H1 (cell line): ENCODE results near the gene NTN1. TPM values are rescaled to one million over a fixed set of nuclear protein-coding genes. Genes with fewer than 3 reads are reported as not detected.

ENCODE experiments used
- CTCF ChIA-PET: fragments of 300-600 bp; sonication (Branson Sonifier 250); formaldehyde crosslinking; loops from one replicate; lab custom pipeline; 2021; ENCODE audit not compliant: partially characterized antibody; lab: Charles Lee
- POLR2A ChIA-PET: fragments of 300-600 bp; sonication (Branson Sonifier 250); formaldehyde crosslinking; loops from one replicate; lab custom pipeline; 2021; ENCODE audit warnings: inconsistent platforms; ENCODE audit not compliant: partially characterized antibody; lab: Charles Lee
- DNase-seq, 2 experiments: peaks; one replicate each; pipeline versions ENCODE4 v3.0.0 to v3.0.0-alpha.2; 2010 to 2022; ENCODE audit warnings: low spot score in 2 of 2, low read depth in 1 of 2, mixed read lengths in 1 of 2
- FAIRE-seq: peaks from 2 replicates; lab custom pipeline; 2011; peaks lifted over from hg19 to GRCh38; lab: Jason Lieb, UNC
- H2AFZ ChIP-seq: 2 replicates; pipeline ENCODE4 v1.8.1; 2012; ENCODE audit warnings: low read length, inconsistent platforms
- H2AK5ac ChIP-seq: 2 replicates; pipeline ENCODE4 v1.6.1; 2013; ENCODE audit warnings: low read depth, low read length
- H2BK120ac ChIP-seq: replicated peaks from 2 replicates; pipeline ENCODE3; 2013; ENCODE audit warnings: low read depth, low read length, inconsistent platforms
- H2BK12ac ChIP-seq: 2 replicates; pipeline ENCODE4 v1.6.1; 2013; ENCODE audit warnings: low read depth, low read length
- H2BK15ac ChIP-seq: 2 replicates; pipeline ENCODE4 v1.6.1; 2013; ENCODE audit warnings: low read length
- H2BK20ac ChIP-seq: 2 replicates; pipeline ENCODE4 v1.6.1; 2013; ENCODE audit warnings: low read length
- H2BK5ac ChIP-seq: 2 replicates; pipeline ENCODE4 v1.6.1; 2013; ENCODE audit warnings: low read depth, low read length
- H3K14ac ChIP-seq: 2 replicates; pipeline ENCODE4 v1.6.1; 2013; ENCODE audit warnings: inconsistent platforms; ENCODE audit not compliant: insufficient read length
- H3K18ac ChIP-seq: 2 replicates; pipeline ENCODE4 v1.6.1; 2013; ENCODE audit warnings: low read length; ENCODE audit errors: extremely low read depth
- H3K23ac ChIP-seq: 2 replicates; pipeline ENCODE4 v1.6.1; 2013; ENCODE audit warnings: inconsistent platforms; ENCODE audit not compliant: insufficient read length
- H3K23me2 ChIP-seq: 2 replicates; pipeline ENCODE4 v1.6.1; 2013; ENCODE audit warnings: low read depth, low read length
- H3K27ac ChIP-seq: 2 replicates; pipeline ENCODE4 v1.6.1; 2011; ENCODE audit warnings: low read depth, low read length, inconsistent platforms
- H3K27me3 ChIP-seq, 4 experiments: replicated peaks in 1 of 4; 1 replicate in 1 of 4; 2 replicates in 3 of 4; pipeline versions ENCODE4 v1.6.1 to v1.8.1; 2011 to 2013; ENCODE audit warnings: low read length in 3 of 4, mild to moderate bottlenecking in 3 of 4, inconsistent platforms in 2 of 4, mixed read lengths in 2 of 4, moderate library complexity in 1 of 4; ENCODE audit not compliant: control insufficient read depth in 3 of 4, insufficient read depth in 3 of 4; ENCODE audit errors: extremely low read depth in 1 of 4
- H3K36me3 ChIP-seq, 4 experiments: 2 replicates each; pipeline versions ENCODE4 v1.6.1 to v1.8.1; 2011 to 2013; ENCODE audit warnings: mild to moderate bottlenecking in 4 of 4, low read length in 3 of 4, moderate library complexity in 2 of 4, control low read depth in 1 of 4, inconsistent platforms in 1 of 4; ENCODE audit not compliant: insufficient read depth in 4 of 4, control insufficient read depth in 2 of 4
- H3K4ac ChIP-seq: replicated peaks from 2 replicates; pipeline ENCODE3; 2013; ENCODE audit warnings: low read length, low read depth, mixed read lengths, inconsistent platforms; ENCODE audit not compliant: insufficient read length
- H3K4me1 ChIP-seq, 4 experiments: replicated peaks in 1 of 4; 1 replicate in 1 of 4; 2 replicates in 3 of 4; pipeline versions ENCODE4 v1.6.1 to v1.8.1; 2011 to 2013; ENCODE audit warnings: low read length in 3 of 4, inconsistent platforms in 2 of 4, mixed read lengths in 1 of 4; ENCODE audit not compliant: insufficient read depth in 4 of 4, control insufficient read depth in 3 of 4
- H3K4me2 ChIP-seq, 2 experiments: 2 replicates each; pipeline versions ENCODE4 v1.6.1 to v1.8.1; 2011 to 2013; ENCODE audit warnings: low read depth in 2 of 2, low read length in 2 of 2, control low read depth in 1 of 2, inconsistent platforms in 1 of 2, mild to moderate bottlenecking in 1 of 2; ENCODE audit not compliant: insufficient read depth in 1 of 2
- H3K4me3 ChIP-seq, 4 experiments: fragments of 200-600, 300-600 bp in 1 of 4; sonication (generic), shearing (Covaris generic), sonication (Bioruptor Twin) in 1 of 4; 2 replicates each; pipeline versions ENCODE4 v1.5.1 to v1.8.1; 2011 to 2016; ENCODE audit warnings: low read length in 4 of 4, low read depth in 3 of 4, control low read depth in 2 of 4, inconsistent platforms in 2 of 4, mild to moderate bottlenecking in 2 of 4, mixed read lengths in 1 of 4, moderate library complexity in 1 of 4; ENCODE audit not compliant: insufficient read depth in 2 of 4; ENCODE audit errors: extremely low read depth in 1 of 4
- H3K56ac ChIP-seq: replicated peaks from 2 replicates; pipeline ENCODE3; 2013; ENCODE audit warnings: low read depth, mild to moderate bottlenecking, mixed read lengths, low read length, inconsistent platforms; ENCODE audit not compliant: insufficient read length
- H3K79me1 ChIP-seq: 2 replicates; pipeline ENCODE4 v1.6.1; 2013; ENCODE audit warnings: low read depth, low read length, control low read depth
- H3K79me2 ChIP-seq, 2 experiments: 2 replicates each; pipeline versions ENCODE4 v1.6.1 to v1.8.1; 2012 to 2013; ENCODE audit warnings: low read length in 2 of 2, mild to moderate bottlenecking in 2 of 2, inconsistent platforms in 1 of 2; ENCODE audit not compliant: insufficient read depth in 2 of 2, control insufficient read depth in 1 of 2
- H3K9ac ChIP-seq, 4 experiments: replicated peaks in 1 of 4; 1 replicate in 1 of 4; 2 replicates in 3 of 4; pipeline versions ENCODE4 v1.6.1 to v1.8.1; 2011 to 2013; ENCODE audit warnings: low read depth in 3 of 4, low read length in 3 of 4, control low read depth in 2 of 4, mild to moderate bottlenecking in 2 of 4, moderate library complexity in 2 of 4, inconsistent platforms in 1 of 4; ENCODE audit errors: extremely low read depth in 1 of 4
- H3K9me3 ChIP-seq, 2 experiments: 2 replicates each; pipeline versions ENCODE4 v1.6.1 to v1.8.1; 2012 to 2013; ENCODE audit warnings: mild to moderate bottlenecking in 2 of 2, moderate library complexity in 2 of 2, control low read depth in 1 of 2, inconsistent platforms in 1 of 2, low read depth in 1 of 2, low read length in 1 of 2, mixed read lengths in 1 of 2; ENCODE audit not compliant: insufficient read depth in 2 of 2
- H4K20me1 ChIP-seq, 2 experiments: replicated peaks in 1 of 2; 2 replicates each; pipeline versions ENCODE3 to v1.8.1; 2011 to 2013; ENCODE audit warnings: inconsistent platforms in 2 of 2, low read length in 2 of 2, mild to moderate bottlenecking in 1 of 2; ENCODE audit not compliant: insufficient read depth in 2 of 2, control insufficient read depth in 1 of 2
- H4K5ac ChIP-seq: 2 replicates; pipeline ENCODE4 v1.6.1; 2013; ENCODE audit warnings: low read length, low read depth, mixed read lengths, inconsistent platforms; ENCODE audit not compliant: insufficient read length
- H4K8ac ChIP-seq: 2 replicates; pipeline ENCODE4 v1.8.0; 2013; ENCODE audit warnings: mild to moderate bottlenecking, moderate library complexity, low read length, inconsistent platforms; ENCODE audit not compliant: insufficient read depth; ENCODE audit errors: extremely low read depth
- H4K91ac ChIP-seq: replicated peaks from 2 replicates; pipeline ENCODE3; 2013; ENCODE audit warnings: low read length, mixed read lengths, inconsistent platforms; ENCODE audit not compliant: insufficient read length
- ASH2L ChIP-seq: fragments of 200-600, 300-600 bp; sonication (generic); IDR thresholded peaks from one replicate; pipeline ENCODE4 v1.7.1; 2017; ENCODE audit warnings: low read length
- CBX5 ChIP-seq: fragments of 300-800, 300-1000 bp; sonication (generic); IDR thresholded peaks from 2 replicates; pipeline ENCODE4 v1.7.1; 2016; ENCODE audit warnings: antibody characterized with exemption, low read length, low read depth
- EP300 ChIP-seq, 2 experiments: IDR thresholded peaks; 1 replicate in 1 of 2; 2 replicates in 1 of 2; pipeline ENCODE4 v1.6.1; 2011 to 2012; ENCODE audit warnings: low read depth in 2 of 2, low read length in 2 of 2, mild to moderate bottlenecking in 2 of 2, borderline replicate concordance in 1 of 2, inconsistent platforms in 1 of 2, moderate library complexity in 1 of 2
- FOSL1 ChIP-seq: IDR thresholded peaks from 2 replicates; pipeline ENCODE4 v1.6.1; 2011; ENCODE audit warnings: mild to moderate bottlenecking, low read depth, low read length, moderate library complexity; ENCODE audit not compliant: insufficient read depth
- POLR2AphosphoS5 ChIP-seq: IDR thresholded peaks from 2 replicates; pipeline ENCODE4 v1.6.1; 2011; ENCODE audit warnings: low read depth, low read length
- SP1 ChIP-seq: IDR thresholded peaks from 2 replicates; pipeline ENCODE4 v1.6.1; 2011; ENCODE audit warnings: low read depth, low read length
- TAF1 ChIP-seq: IDR thresholded peaks from 2 replicates; pipeline ENCODE4 v1.6.1; 2011; ENCODE audit warnings: mild to moderate bottlenecking, low read depth, low read length
- TCF12 ChIP-seq: IDR thresholded peaks from 2 replicates; pipeline ENCODE4 v1.6.1; 2011; ENCODE audit warnings: low read depth, mild to moderate bottlenecking, low read length
- whole genome bisulfite sequencing, 2 experiments: shearing (Covaris generic) in 1 of 2; methylation state at CpG; one replicate each; pipeline versions ENCODE4 v1.1.6 to v1.1.7; 2013 to 2015; ENCODE audit warnings: low lambda C conversion rate in 2 of 2, mixed read lengths in 2 of 2, inconsistent platforms in 1 of 2, low coverage in 1 of 2, missing lambda C conversion rate in 1 of 2; ENCODE audit not compliant: insufficient replicate concordance in 2 of 2, insufficient coverage in 1 of 2, insufficient read length in 1 of 2; ENCODE audit errors: extremely low coverage in 1 of 2, missing lambda C conversion rate in 1 of 2; 5-methylcytosine and 5-hydroxymethylcytosine counted together
- polyA plus RNA-seq, 7 experiments: library from polyadenylated mRNA; depleted of rRNA in 3 of 7; stranded (reverse) in 5 of 7; unstranded in 2 of 7; fragments of >200 nt in 5 of 7; fragments of 200-250 nt in 2 of 7; gene quantifications; 1 replicate in 5 of 7; 2 replicates in 1 of 7; 4 replicates in 1 of 7; pipeline versions ENCODE4 v1.2.1 to v1.2.3, GENCODE V29; 2011 to 2013; ENCODE audit warnings: missing spikeins in 2 of 7, mixed read lengths in 2 of 7
- total RNA-seq: library from RNA; stranded (reverse); fragmentation: NEBNext Ultra II Directional; extraction: Animal tissue kit (Norgen Biotek cat#: 25700); gene quantifications from 2 replicates; pipeline ENCODE4 v1.2.1, GENCODE V29; 2021
- TF ChIP-seq, protein P1 (sequence below): IDR thresholded peaks from 2 replicates; pipeline ENCODE4 v1.6.1; 2012; ENCODE audit warnings: inconsistent platforms
- TF ChIP-seq, protein P2 (sequence below): IDR thresholded peaks from 2 replicates; pipeline ENCODE4 v1.6.1; 2011; ENCODE audit warnings: low read length, improper control_type of control experiment

Gene NTN1
- total and polyA plus RNA-seq, 2 of the 8 experiments (the other 6 are each of a cell fraction or from before 2014, with no cell fraction given) = 2.0 to 2.3 TPM

DNA sequence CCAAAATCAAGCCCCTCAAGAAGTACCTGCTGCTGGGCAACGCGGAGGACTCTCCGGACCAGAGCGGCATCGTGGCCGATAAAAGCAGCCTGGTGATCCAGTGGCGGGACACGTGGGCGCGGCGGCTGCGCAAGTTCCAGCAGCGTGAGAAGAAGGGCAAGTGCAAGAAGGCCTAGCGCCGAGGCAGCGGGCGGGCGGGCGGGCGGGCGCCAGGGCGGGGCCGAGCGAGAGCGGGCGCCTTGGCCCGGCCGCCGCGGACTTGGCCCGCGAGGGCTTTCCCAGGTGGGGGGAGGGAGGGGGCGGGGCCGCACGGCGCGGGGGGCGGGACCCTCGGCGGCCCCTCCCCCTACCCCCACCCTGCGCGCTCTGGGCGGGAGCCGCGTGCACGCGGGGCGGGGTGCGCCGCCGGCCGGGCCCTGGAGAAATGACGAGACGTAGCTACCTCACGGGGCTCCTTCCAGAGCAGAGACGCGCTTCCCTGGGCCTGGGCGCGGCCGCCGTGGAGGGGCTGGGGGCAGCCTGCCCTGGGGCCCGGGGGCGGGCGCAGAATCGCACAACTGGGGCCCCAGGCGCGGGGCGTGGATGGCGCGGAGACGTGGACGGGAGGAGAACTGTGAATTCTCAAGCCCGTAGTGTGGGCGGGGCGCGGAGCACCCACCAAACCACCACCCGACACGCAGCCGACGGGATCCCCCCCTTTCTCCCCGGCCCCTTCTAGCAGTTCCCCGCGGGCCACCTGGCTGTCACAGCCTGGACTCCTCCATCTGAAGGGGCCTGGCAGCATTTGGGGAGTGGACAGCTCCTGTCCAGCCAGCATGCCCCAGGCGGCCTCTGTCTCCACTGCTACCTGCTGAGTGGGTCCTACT is 218.7 kb downstream of the NTN1 start:
- peak overlapping the region in 1 of 4 experiments; percentile 14; a peak in 2 of 7 replicates for H3K9ac ChIP-seq
- H3K36me3 ChIP-seq = no peaks in the 10 kb centered on the region
- no peak overlapping the region for H4K5ac ChIP-seq
- H4K20me1 ChIP-seq = no peaks in the 10 kb centered on the region
- H4K91ac ChIP-seq = peak overlapping the region; percentile 28
- no peak overlapping the region for H2BK5ac ChIP-seq
- H2BK120ac ChIP-seq = no peak overlapping the region
- no peaks in the 10 kb centered on the region for H3K9me3 ChIP-seq
- H2BK20ac ChIP-seq = no peak overlapping the region
- H3K4ac ChIP-seq = no peak overlapping the region
- no peak overlapping the region for H2BK15ac ChIP-seq
- no peak overlapping the region for H3K27ac ChIP-seq
- peaks cover 3 to 26% (median 18%) of the 10 kb centered on the region in 4 experiments for H3K4me1 ChIP-seq
- H2BK12ac ChIP-seq = peak overlapping the region; percentile 94; the same call in 1 of the 2 replicates
- WGBS, 2 experiments = 11% methylated on average over 9 of the region's 84 CpGs; no CpG with 5 or more reads in 1 of the 2 experiments
- ChIA-PET CTCF (interaction anchor here (0.8 to 2.8 kb wide), 4 partner anchors 12 to 242 kb away, joined by 3 to 10 read pairs (median 4); no protein-coding TSS in a partner anchor), POLR2A (no interaction called here)
- peaks cover 0 to 14% (median 9%) of the 10 kb centered on the region in 4 experiments; a peak in 6 of 7 replicates for H3K27me3 ChIP-seq
- H3K23ac ChIP-seq = no peak overlapping the region
- peak overlapping the region; percentile 39 for H4K8ac ChIP-seq
- H3K4me2 ChIP-seq = peak overlapping the region; percentile 83 to 98
- peak overlapping the region; percentile 27 to 66 (median 44) for H3K4me3 ChIP-seq
- H2AFZ ChIP-seq = peak overlapping the region; percentile 98
- no peaks in the 10 kb centered on the region for H3K79me1 ChIP-seq
- no peak overlapping the region for H3K56ac ChIP-seq
- DNase-seq = peak in 1 of 2 experiments; percentile 71
- FAIRE-seq = no peak
- peaks cover 11% of the 10 kb centered on the region for H3K23me2 ChIP-seq
- H3K14ac ChIP-seq = no peak overlapping the region
- H2AK5ac ChIP-seq = 0 out of 2 replicates have a peak overlapping the region, but pooled peaks have one; percentile 5
- H3K18ac ChIP-seq = peak overlapping the region; percentile 83; the same call in 1 of the 2 replicates
- H3K79me2 ChIP-seq = no peaks in the 10 kb centered on the region
- no peak for TF ChIP-seq TCF12
- TF ChIP-seq POLR2AphosphoS5 = no peak
- TF ChIP-seq ASH2L = peak; percentile 23
- no peak for TF ChIP-seq FOSL1
- TF ChIP-seq, protein P1, sequence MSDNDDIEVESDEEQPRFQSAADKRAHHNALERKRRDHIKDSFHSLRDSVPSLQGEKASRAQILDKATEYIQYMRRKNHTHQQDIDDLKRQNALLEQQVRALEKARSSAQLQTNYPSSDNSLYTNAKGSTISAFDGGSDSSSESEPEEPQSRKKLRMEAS = peak; percentile 83
- TF ChIP-seq SP1 = no peak
- TF ChIP-seq, protein P2, sequence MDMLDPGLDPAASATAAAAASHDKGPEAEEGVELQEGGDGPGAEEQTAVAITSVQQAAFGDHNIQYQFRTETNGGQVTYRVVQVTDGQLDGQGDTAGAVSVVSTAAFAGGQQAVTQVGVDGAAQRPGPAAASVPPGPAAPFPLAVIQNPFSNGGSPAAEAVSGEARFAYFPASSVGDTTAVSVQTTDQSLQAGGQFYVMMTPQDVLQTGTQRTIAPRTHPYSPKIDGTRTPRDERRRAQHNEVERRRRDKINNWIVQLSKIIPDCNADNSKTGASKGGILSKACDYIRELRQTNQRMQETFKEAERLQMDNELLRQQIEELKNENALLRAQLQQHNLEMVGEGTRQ = peak; percentile 23; the same call in 1 of the 2 replicates
- TF ChIP-seq TAF1 = 0 out of 2 replicates have a peak, but pooled peaks have one; percentile 12
- TF ChIP-seq CBX5 = no peak
- no peak for TF ChIP-seq EP300 (IDR thresholded peaks at IDR 0.05; ENCODE audit: borderline replicate concordance in 1 of 2, low read depth in 2 of 2, low read length in 2 of 2)
